Activated CD4-positive, alpha-beta memory T cell treated with anti-CD3 and anti-CD28 coated beads for 36 hours (primary cell): Measurements from ENCODE around the gene STRN. TPM values are rescaled to one million over a fixed set of nuclear protein-coding genes. Genes with fewer than 3 reads are reported as not detected.
"Not testable (repeated sequence)": the region's sequence is repeated elsewhere in the genome, so short reads cannot be mapped to it uniquely, and the experiment has no call there.

Experiments used
- CTCF ChIA-PET: fragments of 350-600 bp; sonication (Branson Sonifier 250); formaldehyde crosslinking; loops from one replicate; lab custom pipeline; 2021; ENCODE audit warnings: antibody characterized with exemption, inconsistent platforms; lab: Charles Lee
- POLR2A ChIA-PET: fragments of 350-600 bp; sonication (Branson Sonifier 250); formaldehyde crosslinking; loops from one replicate; lab custom pipeline; 2021; ENCODE audit warnings: antibody characterized with exemption; lab: Charles Lee
- DNase-seq: peaks from one replicate; pipeline ENCODE4 v3.0.0-alpha.2; 2020
- H3K27ac Mint-ChIP-seq: one replicate; pipeline ENCODE4 v1.8.0; 2021; ENCODE audit warnings: mixed read lengths
- H3K27me3 Mint-ChIP-seq: one replicate; pipeline ENCODE4 v1.8.0; 2021; ENCODE audit warnings: mixed read lengths
- H3K36me3 Mint-ChIP-seq: one replicate; pipeline ENCODE4 v1.8.0; 2021; ENCODE audit warnings: mixed read lengths
- H3K4me1 Mint-ChIP-seq: one replicate; pipeline ENCODE4 v1.8.0; 2021; ENCODE audit warnings: low read depth, mixed read lengths
- H3K4me3 Mint-ChIP-seq: one replicate; pipeline ENCODE4 v1.8.0; 2021; ENCODE audit warnings: mild to moderate bottlenecking, mixed read lengths
- H3K9me3 Mint-ChIP-seq: one replicate; pipeline ENCODE4 v1.8.0; 2021; ENCODE audit warnings: mixed read lengths
- intact Hi-C: fragments of 100-400 bp; cut with micrococcal nuclease; formaldehyde crosslinking; loops from one replicate; pipeline ENCODE4 v1.15.1; 2023
- total RNA-seq, 2 experiments: library from RNA; stranded (reverse); gene quantifications; one replicate each; pipeline ENCODE4 v1.2.3, GENCODE V29; 2021

Gene STRN
- total RNA-seq, 2 experiments from 2014 or later = 22.3 to 25.0 TPM

DNA sequence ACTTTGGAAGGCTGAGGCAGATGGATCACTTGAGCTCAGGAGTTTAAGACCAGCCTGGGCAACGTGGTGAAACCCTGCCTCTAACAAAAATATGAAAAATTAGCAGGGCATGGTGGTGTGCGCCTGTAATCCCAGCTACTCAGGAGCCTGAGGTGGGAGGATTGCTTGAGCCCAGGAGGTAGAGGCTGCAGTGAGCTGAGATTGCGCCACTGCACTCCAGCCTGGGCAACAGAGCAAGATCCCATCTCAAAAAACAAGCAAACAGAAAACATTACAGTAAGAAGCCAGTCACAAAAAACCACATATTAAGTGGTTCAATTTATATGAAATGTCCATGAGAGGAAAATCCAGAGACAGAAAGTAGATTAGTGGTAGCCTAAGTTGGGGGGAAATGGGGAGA, 12.7 kb upstream of the STRN start:
- H3K27ac Mint-ChIP-seq, DNase-seq, H3K4me3 Mint-ChIP-seq, POLR2A ChIA-PET, intact Hi-C loops, H3K9me3 Mint-ChIP-seq, H3K4me1 Mint-ChIP-seq, H3K27me3 Mint-ChIP-seq, CTCF ChIA-PET: not testable (repeated sequence)
- peaks cover 11% of the 10 kb centered on the region for H3K36me3 Mint-ChIP-seq

DNA sequence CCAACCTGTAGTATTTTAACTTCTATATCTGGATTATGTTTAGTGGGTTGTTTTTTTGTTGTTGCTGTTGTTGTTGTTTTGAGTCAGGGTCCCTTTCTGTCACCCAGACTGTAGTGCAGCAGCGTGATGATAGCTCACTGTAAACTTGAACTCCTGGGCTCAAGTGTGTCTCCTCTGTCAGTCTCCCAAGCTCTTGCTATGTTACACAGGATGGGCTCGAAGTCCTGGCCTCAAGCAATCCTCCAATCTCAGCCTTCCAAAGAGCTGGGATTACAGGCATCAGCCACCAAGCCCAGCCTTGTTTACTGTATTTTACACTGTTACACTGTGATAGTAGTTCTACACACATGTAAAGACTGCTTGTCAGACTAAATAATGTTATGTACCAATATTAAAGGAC, 9.7 kb upstream of the STRN start:
- Mint-ChIP-seq H3K4me3 (no peak overlapping the region), H3K27me3 (no peaks in the 10 kb centered on the region), H3K36me3 (peaks cover 11% of the 10 kb centered on the region), H3K9me3 (peaks cover 5% of the 10 kb centered on the region), H3K27ac (no peak overlapping the region), H3K4me1 (no peaks in the 10 kb centered on the region)
- ChIA-PET POLR2A (no interaction called here), CTCF (no interaction called here)
- intact Hi-C loops = no loop called here
- DNase-seq = no peak

DNA sequence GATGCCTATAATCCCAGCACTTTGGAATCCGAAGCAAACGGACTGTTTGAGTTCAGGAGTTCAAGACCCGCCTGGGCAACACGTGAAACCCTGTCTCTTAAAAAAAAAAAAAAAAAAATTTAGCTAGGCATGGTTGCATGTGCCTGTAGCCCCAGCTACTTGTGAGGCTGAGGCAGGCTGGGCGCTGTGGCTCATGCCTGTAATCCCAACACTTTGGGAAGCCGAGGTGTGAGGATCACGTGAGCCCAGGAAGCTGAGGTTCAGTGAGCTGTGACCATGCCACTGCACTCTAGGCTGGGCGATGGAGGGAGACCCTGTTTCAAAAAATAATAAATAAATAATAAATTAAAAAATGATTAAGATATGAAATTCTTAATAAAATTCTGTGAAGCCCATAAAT, 9.0 kb upstream of the STRN start:
- Mint-ChIP-seq H3K9me3 (peaks cover 5% of the 10 kb centered on the region), H3K4me1 (no peaks in the 10 kb centered on the region), H3K27me3 (no peaks in the 10 kb centered on the region), H3K27ac (no peak overlapping the region), H3K4me3 (no peak overlapping the region), H3K36me3 (peaks cover 11% of the 10 kb centered on the region)
- ChIA-PET POLR2A (no interaction called here), CTCF (no interaction called here)
- no peak for DNase-seq
- intact Hi-C loops = no loop called here

DNA sequence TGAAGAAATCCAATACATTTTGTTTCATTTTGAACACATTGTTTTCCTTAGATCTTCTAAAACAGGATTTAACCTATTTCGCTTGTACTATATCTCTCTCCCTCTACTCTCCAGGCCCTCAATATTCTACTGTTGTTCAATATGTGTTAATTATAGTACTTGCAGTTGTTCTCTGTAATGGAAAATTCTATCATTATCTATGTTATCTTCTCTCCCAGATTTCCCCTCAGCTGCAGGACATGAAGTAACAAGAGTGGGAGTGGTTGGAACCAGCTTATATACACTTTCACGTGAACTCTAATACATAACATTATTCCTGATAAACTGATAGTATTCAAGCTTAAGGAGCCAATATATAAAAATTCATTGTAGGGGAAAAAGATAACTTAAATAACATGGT, 7.0 kb upstream of the STRN start:
- Mint-ChIP-seq H3K4me3 (no peak overlapping the region), H3K36me3 (peaks cover 4% of the 10 kb centered on the region), H3K27ac (no peak overlapping the region), H3K9me3 (peaks cover 1% of the 10 kb centered on the region), H3K27me3 (no peaks in the 10 kb centered on the region), H3K4me1 (peaks cover 1% of the 10 kb centered on the region)
- intact Hi-C loops = no loop called here
- CTCF ChIA-PET = no interaction called here
- POLR2A ChIA-PET = interaction anchor here (0.5 kb wide), 1 partner anchor 37 kb away, joined by 3 read pairs; no protein-coding TSS in a partner anchor
- no peak for DNase-seq

DNA sequence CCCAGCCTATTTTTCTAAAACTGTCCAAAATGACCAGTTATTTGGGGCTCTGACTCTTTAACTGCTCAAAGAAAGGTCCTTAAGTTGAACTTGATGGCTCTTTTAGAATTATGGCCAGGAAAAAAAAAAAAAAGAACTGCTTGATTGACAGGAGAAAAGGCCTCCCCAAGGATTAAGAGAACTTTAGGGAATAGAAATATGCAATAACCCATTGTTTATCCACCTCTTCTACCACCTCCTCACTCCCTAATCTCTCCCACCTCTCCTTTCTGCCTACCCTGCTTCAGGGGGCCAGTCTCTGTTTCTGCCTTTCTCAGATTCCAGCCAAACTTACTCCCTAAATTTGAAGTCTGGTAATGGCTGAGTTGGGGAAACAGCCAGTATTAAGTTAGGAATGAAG, 5.7 kb upstream of the STRN start:
- no peak for DNase-seq
- intact Hi-C loops = no loop called here
- Mint-ChIP-seq H3K27me3 (no peaks in the 10 kb centered on the region), H3K9me3 (no peaks in the 10 kb centered on the region), H3K4me1 (peaks cover 9% of the 10 kb centered on the region), H3K27ac (no peak overlapping the region), H3K36me3 (no peaks in the 10 kb centered on the region), H3K4me3 (no peak overlapping the region)
- ChIA-PET CTCF (interaction anchor here (0.9 kb wide), 1 partner anchor 187 kb away, joined by 3 read pairs; no protein-coding TSS in a partner anchor), POLR2A (no interaction called here)

DNA sequence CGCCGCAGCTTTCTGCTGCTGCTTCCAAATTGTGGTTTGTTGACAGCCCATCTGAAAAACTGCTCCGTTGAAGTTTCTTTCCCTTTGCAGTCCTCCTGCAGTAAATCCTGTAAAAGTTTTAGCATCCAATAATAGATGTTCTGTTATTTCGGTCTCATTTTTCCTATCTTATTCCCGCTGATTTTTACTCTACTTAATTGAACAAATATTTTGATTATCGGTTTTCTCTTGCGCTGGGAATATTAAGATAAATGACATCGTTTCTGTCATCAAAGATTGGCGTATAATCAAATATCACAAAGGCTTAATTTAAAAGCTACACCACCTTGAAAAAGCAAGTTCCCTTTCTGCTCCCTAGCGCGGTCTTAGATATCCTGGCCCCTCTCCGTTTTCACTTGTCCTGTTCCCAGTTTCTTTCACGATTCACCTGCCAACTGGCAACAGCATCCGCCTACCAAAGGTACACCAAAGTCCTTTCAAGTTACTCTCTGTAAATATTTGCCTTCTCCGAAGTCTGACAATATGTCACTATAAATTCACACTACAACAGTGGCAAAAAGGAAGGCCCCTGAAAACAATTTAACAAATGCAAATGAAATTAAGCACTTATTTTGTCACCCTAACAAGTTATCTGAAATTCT, 1.0 kb upstream of the STRN start:
- no peak for DNase-seq
- Mint-ChIP-seq H3K27me3 (no peaks in the 10 kb centered on the region), H3K4me3 (peak overlapping the region; percentile 88), H3K27ac (peak overlapping the region; percentile 91), H3K4me1 (peaks cover 36% of the 10 kb centered on the region), H3K9me3 (no peaks in the 10 kb centered on the region), H3K36me3 (no peaks in the 10 kb centered on the region)
- ChIA-PET POLR2A (no interaction called here), CTCF (interaction anchor here (0.6 kb wide), 1 partner anchor 582 kb away, joined by 3 read pairs; no protein-coding TSS in a partner anchor)
- intact Hi-C loops = loop anchor here (2.0 to 5.0 kb wide), 5 partner anchors 79 to 410 kb away; partner anchors contain the start of genes EIF2AK2 and FEZ2

DNA sequence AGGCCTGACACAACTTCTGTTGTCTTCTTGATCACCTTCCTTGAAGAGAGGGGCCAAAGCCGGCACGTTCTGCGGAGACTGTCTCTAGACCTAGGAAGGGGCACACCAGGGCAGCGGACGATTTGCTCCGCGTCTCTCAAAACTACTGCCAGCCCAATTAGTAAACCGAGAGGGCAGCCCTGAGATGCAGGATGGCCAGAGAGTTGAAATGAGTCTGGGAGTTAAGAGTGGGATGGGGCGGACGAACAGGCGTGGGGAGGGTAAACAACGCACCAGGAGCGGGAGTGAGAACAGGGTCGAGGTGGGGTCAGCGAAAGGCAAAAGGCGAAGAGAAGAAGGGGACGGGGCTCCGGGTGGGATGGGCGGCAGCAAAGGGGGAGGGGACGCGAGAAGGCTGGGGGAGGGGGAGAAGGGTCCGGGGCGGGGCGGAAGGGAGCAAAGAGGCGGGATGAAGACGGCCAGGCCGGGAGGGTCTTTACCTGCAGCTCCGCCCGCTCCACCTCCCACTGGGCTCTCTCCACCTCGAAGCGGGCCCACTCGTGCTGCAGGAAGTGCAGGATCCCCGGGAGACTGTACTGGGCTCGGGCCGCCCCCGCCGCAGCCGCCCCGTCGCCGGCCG, 476 bp downstream of the STRN start:
- peak overlapping the region; percentile 84 for H3K27ac Mint-ChIP-seq
- no peaks in the 10 kb centered on the region for H3K36me3 Mint-ChIP-seq
- POLR2A ChIA-PET = no interaction called here
- peak; percentile 42 for DNase-seq
- no peaks in the 10 kb centered on the region for H3K27me3 Mint-ChIP-seq
- CTCF ChIA-PET = no interaction called here
- intact Hi-C loops = loop anchor here (1.0 to 5.0 kb wide), 7 partner anchors 77 to 411 kb away; partner anchors contain the start of genes EIF2AK2, FEZ2, GPATCH11 and HEATR5B
- no peaks in the 10 kb centered on the region for H3K9me3 Mint-ChIP-seq
- H3K4me1 Mint-ChIP-seq = peaks cover 46% of the 10 kb centered on the region
- H3K4me3 Mint-ChIP-seq = peak overlapping the region; percentile 96

DNA sequence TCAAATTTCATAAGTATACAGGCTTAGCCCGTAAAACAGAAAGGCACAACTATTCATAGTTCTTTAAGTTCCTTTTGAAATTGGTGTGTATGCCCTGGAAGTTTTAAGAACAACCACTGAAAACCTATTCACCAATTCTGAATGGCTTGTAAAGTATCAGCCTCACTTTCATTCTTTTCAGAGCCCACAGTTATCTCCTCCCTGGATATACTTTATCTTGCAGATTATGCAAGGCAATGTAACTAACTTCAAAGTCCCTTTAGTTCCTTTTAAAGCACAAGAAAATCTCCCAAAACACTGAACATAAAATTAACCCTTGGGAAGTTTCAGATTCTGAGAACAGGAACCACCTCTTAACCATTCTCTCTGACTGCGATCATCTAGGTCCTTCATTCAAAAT, 1.1 kb downstream of the STRN start:
- no peaks in the 10 kb centered on the region for H3K36me3 Mint-ChIP-seq
- H3K27ac Mint-ChIP-seq = no peak overlapping the region
- DNase-seq = no peak
- H3K9me3 Mint-ChIP-seq = no peaks in the 10 kb centered on the region
- intact Hi-C loops = loop anchor here (5.0 kb wide), 3 partner anchors 192 to 412 kb away; partner anchors contain the start of genes EIF2AK2 and FEZ2
- peak overlapping the region; percentile 96 for H3K4me3 Mint-ChIP-seq
- H3K27me3 Mint-ChIP-seq = no peaks in the 10 kb centered on the region
- CTCF ChIA-PET = no interaction called here
- POLR2A ChIA-PET = no interaction called here
- H3K4me1 Mint-ChIP-seq = peaks cover 50% of the 10 kb centered on the region

DNA sequence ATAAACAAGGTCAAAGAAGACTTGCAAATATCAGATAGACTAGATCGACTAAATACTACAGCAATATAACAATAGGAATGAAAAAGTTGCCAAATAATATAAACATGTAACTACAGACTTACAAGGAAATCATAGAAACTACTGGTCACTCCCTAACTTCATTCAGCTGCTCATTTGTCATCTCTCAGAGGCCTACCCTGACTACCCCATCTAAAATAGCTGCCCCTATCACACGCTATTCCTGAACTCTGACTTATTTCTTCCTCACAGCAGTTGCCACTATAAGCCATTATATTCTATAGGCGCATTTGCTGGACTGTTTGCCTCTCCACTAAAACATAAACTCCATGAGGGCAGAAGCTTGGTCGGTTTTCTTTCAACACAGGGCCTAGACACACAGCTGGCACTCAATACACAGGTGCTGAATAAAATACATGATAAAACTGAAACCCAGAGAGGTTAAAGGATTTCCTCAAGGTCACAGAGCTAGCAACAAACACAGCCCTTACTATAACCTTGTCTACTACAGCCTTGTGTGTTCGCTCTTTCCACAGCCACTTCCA, 1.8 kb downstream of the STRN start:
- H3K27ac Mint-ChIP-seq = no peak overlapping the region

DNA sequence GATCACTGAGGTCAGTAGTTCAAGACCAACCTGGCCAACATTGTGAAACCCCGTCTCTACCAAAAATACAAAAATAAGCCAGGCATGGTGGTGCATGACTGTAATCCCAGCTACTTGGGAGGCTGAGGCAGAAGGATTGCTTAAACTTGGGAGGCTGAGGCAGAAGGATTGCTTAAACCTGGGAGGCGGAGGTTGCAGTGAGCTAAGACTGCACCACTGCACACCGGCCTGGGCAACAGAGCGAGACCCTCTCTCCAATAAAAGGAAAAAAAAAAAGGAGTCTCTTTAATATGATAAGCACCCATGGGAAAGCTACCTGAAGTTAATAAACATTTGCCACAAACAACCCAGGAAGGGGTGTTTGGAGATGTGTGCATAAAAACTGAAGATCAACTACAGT, 2.6 kb downstream of the STRN start:
- H3K4me1 Mint-ChIP-seq = peaks cover 64% of the 10 kb centered on the region
- CTCF ChIA-PET = no interaction called here

More for the DNA sequence above, 1.8 kb downstream of the STRN start:
- ChIA-PET CTCF (no interaction called here), POLR2A (no interaction called here)
- H3K36me3 Mint-ChIP-seq = no peaks in the 10 kb centered on the region
- no peaks in the 10 kb centered on the region for H3K9me3 Mint-ChIP-seq
- peaks cover 56% of the 10 kb centered on the region for H3K4me1 Mint-ChIP-seq
- no peak for DNase-seq
- peak overlapping the region; percentile 96 for H3K4me3 Mint-ChIP-seq
- H3K27me3 Mint-ChIP-seq = no peaks in the 10 kb centered on the region
- intact Hi-C loops = loop anchor here (5.0 kb wide), 3 partner anchors 193 to 413 kb away; partner anchors contain the start of genes EIF2AK2 and FEZ2

DNA sequence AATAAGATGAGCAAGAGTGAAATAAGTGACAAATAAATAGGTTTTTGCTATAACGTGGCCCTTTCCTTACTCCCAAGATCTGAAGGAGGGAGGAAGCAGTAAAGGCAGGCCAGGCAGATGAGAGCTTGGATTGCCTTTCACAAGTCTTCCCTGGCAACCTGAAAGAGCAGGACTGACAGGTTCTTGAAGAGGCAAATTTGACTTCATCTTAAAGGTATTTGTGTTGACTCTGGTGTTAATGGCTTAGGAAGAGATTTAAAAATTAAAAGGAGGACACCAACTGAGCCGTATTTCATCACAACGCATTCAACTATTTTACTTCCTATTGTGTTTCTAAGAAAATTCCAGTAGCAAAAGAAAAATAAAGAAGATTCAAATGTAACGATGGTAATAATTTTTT, 3.2 kb downstream of the STRN start:
- CTCF ChIA-PET = interaction anchor here (0.7 kb wide), 1 partner anchor 367 kb away, joined by 4 read pairs; no protein-coding TSS in a partner anchor
- Mint-ChIP-seq H3K36me3 (peaks cover 3% of the 10 kb centered on the region), H3K27me3 (no peaks in the 10 kb centered on the region), H3K27ac (no peak overlapping the region), H3K4me3 (no peak overlapping the region), H3K9me3 (no peaks in the 10 kb centered on the region), H3K4me1 (peaks cover 68% of the 10 kb centered on the region)
- POLR2A ChIA-PET = no interaction called here
- DNase-seq = no peak
- intact Hi-C loops = no loop called here

More for the DNA sequence above, 2.6 kb downstream of the STRN start:
- no peak for DNase-seq
- POLR2A ChIA-PET = no interaction called here
- Mint-ChIP-seq H3K9me3 (no peaks in the 10 kb centered on the region), H3K27me3 (no peaks in the 10 kb centered on the region), H3K4me3 (no peak overlapping the region), H3K27ac (no peak overlapping the region), H3K36me3 (no peaks in the 10 kb centered on the region)
- intact Hi-C loops = no loop called here

DNA sequence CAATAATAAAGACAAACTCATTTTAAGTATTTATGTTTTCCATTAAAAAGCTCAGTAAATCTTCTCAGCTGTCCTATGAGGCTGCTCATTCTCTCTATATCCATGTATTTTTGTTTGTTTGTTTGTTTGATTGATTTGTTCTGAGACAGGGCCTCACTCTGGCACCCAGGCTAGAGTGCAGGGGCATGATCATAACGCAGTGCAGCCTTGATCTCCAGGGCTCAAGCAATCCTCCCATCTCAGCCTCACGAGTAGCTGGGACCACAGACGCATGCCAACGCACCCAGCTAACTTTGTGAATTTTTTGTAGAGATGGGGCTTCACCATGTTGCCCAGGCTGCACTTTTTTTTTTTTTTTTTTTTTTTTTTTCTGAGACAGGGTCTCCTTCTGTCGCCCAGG, 5.6 kb downstream of the STRN start:
- POLR2A ChIA-PET = interaction anchor here (0.6 kb wide), 1 partner anchor 179 kb away, joined by 4 read pairs; no protein-coding TSS in a partner anchor

More for the DNA sequence above, 5.6 kb downstream of the STRN start:
- Mint-ChIP-seq H3K27me3 (no peaks in the 10 kb centered on the region), H3K36me3 (peaks cover 3% of the 10 kb centered on the region), H3K4me3 (no peak overlapping the region), H3K27ac (no peak overlapping the region), H3K4me1 (peaks cover 67% of the 10 kb centered on the region), H3K9me3 (no peaks in the 10 kb centered on the region)
- no peak for DNase-seq
- intact Hi-C loops = no loop called here
- CTCF ChIA-PET = no interaction called here
